Testis (tissue), 3 donors: ENCODE measurements around the gene JSRP1. TPM values are rescaled to one million over a fixed set of nuclear protein-coding genes. Genes with fewer than 3 reads are reported as not detected.

Experiments
- DNase-seq: peaks from one replicate; pipeline ENCODE4 v3.0.0-alpha.2; 2019
- H3K27ac ChIP-seq, 2 donors: fragments of 200-600 bp; sonication (generic); one replicate each; pipeline ENCODE4 v1.5.1; 2019
- H3K27me3 ChIP-seq: fragments of 200-600 bp; sonication (generic); one replicate; pipeline ENCODE4 v1.5.1; 2019
- H3K36me3 ChIP-seq: fragments of 200-600 bp; sonication (generic); one replicate; pipeline ENCODE4 v1.5.1; 2017; ENCODE audit warnings: low read depth; ENCODE audit errors: missing control alignments
- H3K4me1 ChIP-seq: fragments of 200-600 bp; sonication (generic); one replicate; pipeline ENCODE4 v1.5.1; 2019
- H3K4me3 ChIP-seq, 2 donors: fragments of 200-600 bp; sonication (generic); one replicate each; pipeline ENCODE4 v1.5.1; 2017 to 2019
- H3K9me3 ChIP-seq: fragments of 200-600 bp; sonication (generic); one replicate; pipeline ENCODE4 v1.5.1; 2017
- POLR2A ChIP-seq: fragments of 450-650 bp; IDR thresholded peaks from one replicate; pipeline ENCODE4 v1.6.1; 2017; ENCODE audit warnings: antibody characterized with exemption, mild to moderate bottlenecking, moderate library complexity
- WGBS, 2 donors: methylation state at CpG; one replicate each; pipeline ENCODE4 v1.1.5; 2018; 5-methylcytosine and 5-hydroxymethylcytosine counted together
- intact Hi-C: fragments of 100-400 bp; cut with DNase I; formaldehyde crosslinking; loops from one replicate; pipeline ENCODE4 v1.15.1; 2023; ENCODE audit warnings: low total_unique reads
- polyA plus RNA-seq: library from polyadenylated mRNA; stranded (reverse); fragments of 350-450 nt; fragmentation: Illumina TruSeq; extraction: RNeasy Lipid Tissue Mini Kit (QIAGEN cat#74804); gene quantifications from one replicate; pipeline ENCODE4 v1.2.3, GENCODE V29; 2014; ENCODE audit warnings: low read depth, low replicate concordance; ENCODE audit not compliant: insufficient read depth
- total RNA-seq, 2 donors: library from RNA; depleted of rRNA; stranded (reverse); fragments of >200 nt; gene quantifications; one replicate each; pipeline ENCODE4 v1.2.3, GENCODE V29; 2016
- TF ChIP-seq, protein P1 (sequence below), 3 experiments: fragments of 450-650 bp in 2 of 3; fragments of 200-600 bp in 1 of 3; sonication (generic) in 1 of 3; IDR thresholded peaks; one replicate each; pipeline ENCODE4 v1.5.1; 2016 to 2019; ENCODE audit warnings: antibody characterized with exemption in 3 of 3, mild to moderate bottlenecking in 2 of 3, moderate library complexity in 1 of 3

The JSRP1 gene
- total and polyA plus RNA-seq, 3 donors from 2014 or later = 2.2 to 4.6 (median 2.6) TPM

DNA sequence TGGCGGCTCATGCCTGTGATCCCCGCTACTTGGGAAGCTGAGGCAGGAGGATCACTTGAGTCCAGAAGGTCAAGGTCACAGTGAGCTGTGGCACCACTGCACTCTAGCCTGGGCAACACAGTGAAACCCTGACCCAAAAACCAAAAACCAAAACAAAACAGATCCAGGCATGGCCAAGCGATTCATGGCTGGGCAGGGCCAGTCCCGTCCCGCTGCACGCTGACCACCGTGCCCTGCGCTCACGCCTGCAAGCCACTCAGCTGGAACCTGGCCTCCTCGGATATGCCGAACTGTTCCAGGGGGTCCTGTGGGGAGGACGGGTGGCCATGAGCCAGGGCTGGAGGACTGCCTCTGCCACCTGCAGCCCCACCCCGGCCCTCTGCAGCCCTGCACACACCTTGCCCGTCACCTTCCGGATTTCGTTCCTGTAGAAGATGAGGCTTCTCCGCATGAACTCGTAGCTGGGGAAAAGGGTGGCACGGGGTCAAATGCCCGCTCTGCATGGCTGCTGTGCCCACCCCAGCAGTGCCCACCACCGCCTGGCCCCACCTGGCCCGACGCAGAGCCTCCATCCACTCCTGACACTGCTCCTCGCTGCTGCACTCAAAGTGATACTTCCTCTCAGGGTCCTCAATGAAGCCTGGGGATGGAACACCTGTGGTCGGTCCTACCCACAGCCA is 22.5 kb downstream of the JSRP1 start:
- no peak overlapping the region for H3K27ac ChIP-seq
- no peak overlapping the region for H3K4me3 ChIP-seq
- no peak for DNase-seq
- H3K36me3 ChIP-seq = no peaks in the 10 kb centered on the region
- no peaks in the 10 kb centered on the region for H3K27me3 ChIP-seq
- 91 to 92% methylated on average over 22 to 25 of the region's 25 CpGs for WGBS, 2 donors
- H3K4me1 ChIP-seq = peaks cover 33% of the 10 kb centered on the region
- H3K9me3 ChIP-seq = no peaks in the 10 kb centered on the region
- TF ChIP-seq POLR2A = no peak
- intact Hi-C loops = loop anchor here (5.0 kb wide), 1 partner anchor 39 kb away; no protein-coding TSS in a partner anchor

DNA sequence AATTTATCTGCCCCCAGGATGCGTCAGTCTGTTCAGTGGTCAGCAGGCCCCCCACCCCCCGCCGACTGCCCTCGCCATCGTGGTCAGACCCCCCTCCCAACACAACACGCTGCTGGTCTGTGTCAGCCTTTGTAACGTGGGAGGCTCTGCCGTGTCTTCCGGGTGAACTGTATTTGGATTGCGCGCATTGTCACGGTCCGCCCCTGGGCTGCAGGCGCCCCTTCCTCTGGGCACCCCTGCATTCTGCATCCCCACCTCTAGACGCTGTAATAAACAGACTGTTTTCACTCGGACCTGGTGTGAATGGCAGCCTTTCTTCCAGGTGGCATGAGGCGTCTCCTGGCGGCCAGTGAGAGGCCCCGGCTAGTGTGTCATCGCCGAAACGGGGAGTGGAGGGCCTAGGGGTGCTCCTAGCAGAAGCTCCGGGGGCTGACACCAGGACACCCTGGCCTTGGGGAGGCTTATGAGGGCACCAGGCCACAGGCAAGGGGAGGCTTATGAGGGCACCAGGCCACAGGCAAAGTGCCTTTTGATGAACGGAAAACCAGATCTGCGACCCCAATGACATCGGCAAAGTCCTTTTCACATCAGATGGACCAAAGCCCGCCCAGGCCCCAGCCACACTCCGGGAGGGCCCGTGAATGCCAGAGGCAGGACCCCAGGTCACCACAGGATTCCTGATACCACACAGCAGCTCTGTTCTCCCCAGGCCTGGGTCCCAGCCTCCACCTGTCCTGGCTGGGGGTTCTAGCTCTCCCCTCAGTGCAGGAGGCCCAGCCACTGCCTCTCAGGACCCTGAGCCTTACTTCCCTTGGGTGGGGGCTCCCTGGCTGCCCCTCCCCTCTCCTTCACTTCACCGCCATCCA is 23.7 kb downstream of the JSRP1 start:
- no peak for DNase-seq
- H3K27me3 ChIP-seq = no peaks in the 10 kb centered on the region
- no peak overlapping the region for H3K4me3 ChIP-seq
- peak overlapping the region in 1 of 2 donors; percentile 64 for H3K27ac ChIP-seq
- H3K4me1 ChIP-seq = peaks cover 24% of the 10 kb centered on the region
- TF ChIP-seq, protein P1, sequence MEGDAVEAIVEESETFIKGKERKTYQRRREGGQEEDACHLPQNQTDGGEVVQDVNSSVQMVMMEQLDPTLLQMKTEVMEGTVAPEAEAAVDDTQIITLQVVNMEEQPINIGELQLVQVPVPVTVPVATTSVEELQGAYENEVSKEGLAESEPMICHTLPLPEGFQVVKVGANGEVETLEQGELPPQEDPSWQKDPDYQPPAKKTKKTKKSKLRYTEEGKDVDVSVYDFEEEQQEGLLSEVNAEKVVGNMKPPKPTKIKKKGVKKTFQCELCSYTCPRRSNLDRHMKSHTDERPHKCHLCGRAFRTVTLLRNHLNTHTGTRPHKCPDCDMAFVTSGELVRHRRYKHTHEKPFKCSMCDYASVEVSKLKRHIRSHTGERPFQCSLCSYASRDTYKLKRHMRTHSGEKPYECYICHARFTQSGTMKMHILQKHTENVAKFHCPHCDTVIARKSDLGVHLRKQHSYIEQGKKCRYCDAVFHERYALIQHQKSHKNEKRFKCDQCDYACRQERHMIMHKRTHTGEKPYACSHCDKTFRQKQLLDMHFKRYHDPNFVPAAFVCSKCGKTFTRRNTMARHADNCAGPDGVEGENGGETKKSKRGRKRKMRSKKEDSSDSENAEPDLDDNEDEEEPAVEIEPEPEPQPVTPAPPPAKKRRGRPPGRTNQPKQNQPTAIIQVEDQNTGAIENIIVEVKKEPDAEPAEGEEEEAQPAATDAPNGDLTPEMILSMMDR (IDR thresholded peaks at IDR 0.05) = no peak
- no peak for TF ChIP-seq POLR2A
- intact Hi-C loops = loop anchor here (5.0 kb wide), 1 partner anchor 40 kb away; no protein-coding TSS in a partner anchor
- no peaks in the 10 kb centered on the region for H3K36me3 ChIP-seq
- no peaks in the 10 kb centered on the region for H3K9me3 ChIP-seq
- 83 to 86% methylated on average over 21 to 30 of the region's 30 CpGs for WGBS, 2 donors

DNA sequence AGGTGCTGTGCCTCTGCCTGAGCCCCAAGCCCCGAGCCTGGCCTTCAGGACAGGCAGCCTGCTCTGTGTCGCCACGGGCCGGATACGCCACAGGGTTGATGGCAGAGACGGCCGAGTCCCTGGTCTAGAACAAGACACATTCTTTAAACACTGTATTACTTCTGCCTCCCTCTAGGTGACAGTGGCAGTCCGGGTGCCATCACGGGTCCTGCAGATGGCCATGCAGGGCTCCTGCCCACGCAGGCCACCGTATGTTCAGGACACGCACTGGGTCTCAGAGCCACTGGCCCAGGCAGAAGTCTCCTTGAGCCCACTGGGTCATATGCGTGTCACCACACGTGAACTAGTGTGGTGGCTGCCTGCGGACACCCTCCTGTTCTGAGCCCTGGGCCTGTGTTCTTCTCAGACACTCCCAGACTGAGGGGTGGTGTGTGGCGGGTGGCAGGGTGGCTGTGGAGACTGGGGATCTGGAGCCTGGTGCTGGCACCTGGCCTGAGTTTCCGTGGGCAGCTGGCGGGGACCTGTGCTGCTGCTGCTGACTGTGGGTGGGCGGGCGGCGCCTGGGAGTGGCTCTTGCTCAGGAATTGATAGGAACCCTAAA is 24.5 kb downstream of the JSRP1 start:
- Histone ChIP-seq H3K4me1 (peaks cover 21% of the 10 kb centered on the region), H3K36me3 (no peaks in the 10 kb centered on the region), H3K4me3 (no peak overlapping the region), H3K27ac (peak overlapping the region in 1 of 2 donors; percentile 64), H3K27me3 (no peaks in the 10 kb centered on the region), H3K9me3 (no peaks in the 10 kb centered on the region)
- WGBS, 2 donors = 71 to 79% methylated on average over 16 to 21 of the region's 21 CpGs
- peak; percentile 63 for DNase-seq
- TF ChIP-seq POLR2A = no peak
- TF ChIP-seq, protein P1 (IDR thresholded peaks at IDR 0.05) = peak; percentile 17 to 49 (median 26)
- intact Hi-C loops = loop anchor here (5.0 kb wide), 1 partner anchor 41 kb away; no protein-coding TSS in a partner anchor

DNA sequence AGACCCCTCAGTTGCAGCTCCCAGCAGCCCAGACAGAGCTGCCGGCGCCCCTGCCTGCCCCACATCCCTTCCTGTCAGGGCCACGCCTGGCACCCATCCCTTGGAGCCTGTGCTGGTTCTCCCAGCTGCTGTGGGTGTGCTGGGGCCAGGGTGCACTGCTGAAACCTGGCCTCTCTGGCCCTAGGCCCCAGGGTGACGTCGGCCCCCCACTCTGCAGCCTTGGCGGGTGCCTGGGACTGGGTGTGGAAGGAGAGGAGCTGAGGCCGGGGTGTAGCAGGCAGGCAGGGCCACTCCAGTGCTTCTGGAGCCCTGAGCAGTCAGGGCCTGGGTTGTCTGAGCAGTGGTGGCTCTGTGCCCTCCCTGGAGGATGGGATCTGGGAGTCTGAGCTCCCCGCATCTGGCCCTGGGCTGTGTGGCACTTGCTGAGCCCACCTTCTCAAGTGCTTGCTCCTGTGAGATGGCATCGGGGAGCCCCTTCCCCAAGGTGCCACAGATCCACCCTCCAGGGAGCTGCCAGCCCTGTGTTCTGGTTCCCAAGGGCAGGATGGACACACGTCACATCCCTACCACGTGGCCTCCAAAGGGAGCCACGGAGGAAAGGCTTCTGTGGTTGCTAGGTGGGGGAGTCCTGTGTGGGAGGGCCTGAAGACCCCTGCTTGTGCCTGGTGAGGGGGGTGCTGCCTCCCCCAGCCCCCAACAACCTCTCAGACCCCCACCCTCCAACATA is 25.2 kb downstream of the JSRP1 start:
- Histone ChIP-seq H3K4me1 (peaks cover 21% of the 10 kb centered on the region), H3K27me3 (no peaks in the 10 kb centered on the region), H3K36me3 (no peaks in the 10 kb centered on the region), H3K4me3 (no peak overlapping the region), H3K9me3 (no peaks in the 10 kb centered on the region), H3K27ac (peak overlapping the region in 1 of 2 donors; percentile 64)
- peak; percentile 63 for DNase-seq
- intact Hi-C loops = loop anchor here (5.0 kb wide), 1 partner anchor 41 kb away; no protein-coding TSS in a partner anchor
- WGBS, 2 donors = 49 to 65% methylated on average over 3 to 12 of the region's 12 CpGs
- TF ChIP-seq, protein P1 (IDR thresholded peaks at IDR 0.05) = no peak
- TF ChIP-seq POLR2A = no peak
